Activated CD8-positive, alpha-beta memory T cell treated with anti-CD3 and anti-CD28 coated beads, Interleukin-2, amount 50 U/mL, for 4 hours (primary cell): Measurements from ENCODE around the gene SAMMSON.

ENCODE experiments used
- DNase-seq: peaks from one replicate; pipeline ENCODE4 v3.0.0-alpha.2; 2020

The SAMMSON gene

GRCh38 chr3:70095260-70095659, 95.7 kb downstream of the SAMMSON start:
- DNase-seq = no peak

- no peak for DNase-seq
Measured at GRCh38 chr3:70096376-70097066, 97.0 kb downstream of the SAMMSON start.

GRCh38 chr3:70097084-70097483, 97.6 kb downstream of the SAMMSON start:
- no peak for DNase-seq

GRCh38 chr3:70108072-70108471, 108.5 kb downstream of the SAMMSON start:
- DNase-seq = no peak

- no peak for DNase-seq
Measured at GRCh38 chr3:70108546-70108945, 109.0 kb downstream of the SAMMSON start.

GRCh38 chr3:70110066-70110465, 110.5 kb downstream of the SAMMSON start:
- no peak for DNase-seq

- no peak for DNase-seq
Measured at GRCh38 chr3:70111411-70111810, 111.9 kb downstream of the SAMMSON start.

GRCh38 chr3:70112751-70113150, 113.2 kb downstream of the SAMMSON start:
- no peak for DNase-seq

- DNase-seq = no peak
Measured at GRCh38 chr3:70114431-70114830, 114.9 kb downstream of the SAMMSON start.

- DNase-seq = no peak
Measured at GRCh38 chr3:70119879-70120278, 120.3 kb downstream of the SAMMSON start.
